ENCODE results near the gene VAT1. TPM values are rescaled to one million over a fixed set of nuclear protein-coding genes. Genes with fewer than 3 reads are reported as not detected.
"Not testable (repeated sequence)": the region's sequence is repeated elsewhere in the genome, so short reads cannot be mapped to it uniquely, and the experiment has no call there.

VAT1 gene
- total and polyA plus RNA-seq, 12 donors, result 48.5 to 99.2 (median 66.0) TPM

DNA sequence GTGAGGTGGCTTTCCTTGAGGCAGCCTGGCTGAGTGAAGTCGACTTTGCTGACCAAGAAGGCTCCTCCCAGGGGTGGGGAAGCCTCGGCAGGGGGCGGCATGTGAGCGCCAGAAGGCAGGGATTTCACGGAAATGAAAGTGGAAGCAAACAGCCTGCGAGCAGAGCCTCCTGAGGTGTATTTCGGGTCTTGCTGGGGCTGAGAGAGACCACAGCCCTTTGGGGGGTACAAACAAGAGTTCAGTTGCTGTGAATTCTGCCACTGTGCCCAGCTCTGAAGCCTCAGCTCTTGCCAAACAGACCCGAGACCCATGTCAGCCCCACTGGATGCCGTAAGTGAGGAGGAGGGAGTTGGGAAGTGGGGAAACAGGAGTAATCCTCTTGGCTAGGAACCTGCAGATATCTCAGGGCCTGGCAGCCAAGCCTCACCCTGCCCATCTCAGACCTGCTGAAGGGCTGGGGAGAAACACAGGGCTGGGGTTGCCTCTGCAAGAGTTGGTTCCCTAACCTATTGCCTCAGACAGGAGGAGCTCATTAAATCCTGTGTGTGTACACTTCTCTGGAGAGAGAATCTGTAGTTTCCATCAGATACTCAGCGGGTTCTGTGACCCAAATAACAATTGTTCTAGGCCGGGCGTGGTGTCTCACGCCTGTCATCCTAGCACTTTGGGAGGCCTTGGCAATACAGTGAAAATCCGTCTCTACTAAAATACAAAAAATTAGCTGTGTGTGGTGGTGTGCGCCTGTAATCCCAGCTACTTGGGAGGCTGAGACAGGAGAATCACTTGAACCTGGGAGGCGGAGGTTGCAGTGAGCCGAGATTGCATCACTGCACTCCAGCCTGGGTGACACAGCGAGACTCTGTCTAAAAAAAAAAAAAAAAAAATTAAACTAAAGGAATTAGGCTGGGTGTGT lies 15.3 kb downstream of the VAT1 start, which contains the start of gene IFI35:
IFI35 (plus strand) TSS at position 146 of the 913 bp plus-strand sequence; CDS start at position 310, 164 bp downstream.
- H3K27ac ChIP-seq, result peak within 1 kb of the TSS; percentile 68 to 96 (median 91)
- no peaks in the 10 kb centered on the region for H3K9me3 ChIP-seq
- peak within 1 kb of the TSS; percentile 43 to 83 (median 63) for H3K4me3 ChIP-seq
- 32 to 38% methylated on average over 18 of the region's 18 CpGs for WGBS, 2 donors
- no peaks in the 10 kb centered on the region for H3K27me3 ChIP-seq
- intact Hi-C loops (cut with DNase I), result no loop called here
- peak; percentile 82 to 89 for DNase-seq
- TF ChIP-seq, protein P1, sequence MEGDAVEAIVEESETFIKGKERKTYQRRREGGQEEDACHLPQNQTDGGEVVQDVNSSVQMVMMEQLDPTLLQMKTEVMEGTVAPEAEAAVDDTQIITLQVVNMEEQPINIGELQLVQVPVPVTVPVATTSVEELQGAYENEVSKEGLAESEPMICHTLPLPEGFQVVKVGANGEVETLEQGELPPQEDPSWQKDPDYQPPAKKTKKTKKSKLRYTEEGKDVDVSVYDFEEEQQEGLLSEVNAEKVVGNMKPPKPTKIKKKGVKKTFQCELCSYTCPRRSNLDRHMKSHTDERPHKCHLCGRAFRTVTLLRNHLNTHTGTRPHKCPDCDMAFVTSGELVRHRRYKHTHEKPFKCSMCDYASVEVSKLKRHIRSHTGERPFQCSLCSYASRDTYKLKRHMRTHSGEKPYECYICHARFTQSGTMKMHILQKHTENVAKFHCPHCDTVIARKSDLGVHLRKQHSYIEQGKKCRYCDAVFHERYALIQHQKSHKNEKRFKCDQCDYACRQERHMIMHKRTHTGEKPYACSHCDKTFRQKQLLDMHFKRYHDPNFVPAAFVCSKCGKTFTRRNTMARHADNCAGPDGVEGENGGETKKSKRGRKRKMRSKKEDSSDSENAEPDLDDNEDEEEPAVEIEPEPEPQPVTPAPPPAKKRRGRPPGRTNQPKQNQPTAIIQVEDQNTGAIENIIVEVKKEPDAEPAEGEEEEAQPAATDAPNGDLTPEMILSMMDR (IDR thresholded peaks at IDR 0.05), result peak in 8 of 9 donors; percentile 34 to 73 (median 56)
- H3K36me3 ChIP-seq, result peaks cover 0 to 46% (median 17%) of the 10 kb centered on the region in 9 donors
- peaks cover 4 to 59% (median 45%) of the 10 kb centered on the region in 9 donors for H3K4me1 ChIP-seq
- ATAC-seq, result peak; percentile 72 to 95 (median 91)

DNA sequence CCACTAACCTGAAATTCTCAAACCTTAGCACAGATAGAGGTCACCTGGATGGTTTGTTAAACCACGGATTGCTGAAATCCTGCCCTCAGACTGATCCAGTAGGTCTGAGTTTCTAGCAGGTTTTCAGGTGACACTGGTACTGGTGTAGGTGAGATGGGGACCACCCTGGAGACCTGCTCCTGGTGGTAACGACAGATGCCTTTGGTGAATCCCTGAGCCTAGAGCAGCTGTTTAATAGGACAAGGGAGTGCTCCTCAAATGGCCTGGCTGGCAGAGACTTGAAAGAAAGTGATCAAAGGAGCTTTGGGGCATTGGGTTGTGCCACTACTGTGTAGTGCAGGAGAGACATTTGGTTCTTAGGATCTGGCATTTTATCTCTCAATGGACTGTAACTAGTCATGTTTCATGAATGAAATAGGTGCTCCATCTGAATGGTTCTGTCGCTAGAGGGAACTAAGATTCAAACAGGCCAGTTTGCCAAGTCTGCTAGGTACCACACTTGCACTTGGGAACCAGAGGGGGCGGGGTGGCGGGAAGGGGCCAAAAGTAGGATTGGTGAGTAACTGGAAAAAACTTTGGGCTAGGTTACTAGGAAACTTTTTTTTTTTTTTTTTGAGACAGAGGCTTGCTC lies 18.5 kb downstream of the VAT1 start:
- Histone ChIP-seq H3K4me3 (no peak overlapping the region), H3K27me3 (no peaks in the 10 kb centered on the region), H3K9me3 (no peaks in the 10 kb centered on the region), H3K36me3 (peaks cover 0 to 59% (median 38%) of the 10 kb centered on the region in 9 donors), H3K4me1 (peaks cover 5 to 63% (median 31%) of the 10 kb centered on the region in 9 donors), H3K27ac (no peak overlapping the region)
- 80 to 85% methylated on average over 5 of the region's 5 CpGs for WGBS, 2 donors
- DNase-seq, result no peak
- intact Hi-C loops (cut with DNase I), result no loop called here
- peak in 1 of 8 donors; percentile 14 for ATAC-seq
- TF ChIP-seq, protein P1 (IDR thresholded peaks at IDR 0.05), result no peak

DNA sequence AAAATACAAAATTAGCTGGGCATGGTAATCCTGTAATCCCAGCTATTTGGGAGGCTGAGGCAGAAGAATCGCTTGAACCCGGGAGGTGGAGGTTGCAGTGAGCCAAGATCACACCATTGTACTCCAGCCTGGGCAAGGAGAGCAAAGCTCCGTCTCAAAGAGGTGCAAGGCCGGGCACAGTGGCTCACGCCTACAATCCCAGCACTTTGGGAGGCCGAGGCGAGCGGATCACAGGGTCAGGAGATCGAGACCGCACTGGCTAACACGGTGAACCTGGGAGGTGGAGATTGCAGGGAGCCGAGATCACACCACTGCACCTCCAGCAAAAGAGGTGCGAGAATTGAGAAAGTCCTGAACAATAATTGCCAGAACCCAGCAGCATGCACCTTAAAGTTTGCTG lies 21.3 kb downstream of the VAT1 start:
- Histone ChIP-seq H3K36me3 (peaks cover 0 to 59% (median 38%) of the 10 kb centered on the region in 9 donors), H3K4me1 (peaks cover 5 to 45% (median 22%) of the 10 kb centered on the region in 9 donors), H3K27ac (peak overlapping the region in 2 of 10 donors; percentile 9 to 34)
- intact Hi-C loops (cut with DNase I); H3K4me3 ChIP-seq; DNase-seq; ATAC-seq; H3K27me3 ChIP-seq; H3K9me3 ChIP-seq: not testable (repeated sequence)
- WGBS, 2 donors, result 93 to 94% methylated on average over 13 of the region's 13 CpGs

DNA sequence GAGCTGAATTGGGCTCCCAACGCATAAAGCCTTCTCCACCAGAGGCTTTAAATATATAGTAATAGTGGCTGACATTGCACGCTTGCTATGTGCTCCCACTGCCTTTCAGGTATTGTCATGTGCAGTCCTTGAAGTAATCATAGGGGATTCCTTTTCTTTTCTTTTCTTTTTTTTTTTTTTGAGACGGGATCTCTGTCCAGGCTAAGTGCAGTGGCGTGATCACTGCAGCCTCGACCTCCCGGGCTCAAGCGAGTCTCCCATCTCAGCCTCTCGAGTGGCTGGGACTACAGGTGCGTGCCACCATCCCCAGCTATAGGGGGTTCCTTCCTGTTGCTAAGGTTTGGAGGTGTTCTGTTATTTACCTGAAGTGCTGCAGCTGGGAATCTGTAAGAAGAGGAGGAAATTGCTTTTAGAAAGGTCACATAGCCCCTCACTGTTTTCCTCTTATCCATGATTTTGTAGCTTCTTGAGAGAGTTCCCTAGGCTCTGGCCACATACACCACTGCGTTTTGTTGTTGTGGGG lies 23.1 kb downstream of the VAT1 start:
- H3K27me3 ChIP-seq, result no peaks in the 10 kb centered on the region
- peaks cover 0 to 61% (median 38%) of the 10 kb centered on the region in 9 donors for H3K36me3 ChIP-seq
- H3K9me3 ChIP-seq, result no peaks in the 10 kb centered on the region
- ATAC-seq (no peak), DNase-seq (no peak)
- peak overlapping the region; percentile 69 to 94 (median 84) for H3K4me3 ChIP-seq
- peaks cover 5 to 45% (median 22%) of the 10 kb centered on the region in 9 donors for H3K4me1 ChIP-seq
- intact Hi-C loops (cut with DNase I), result loop anchor here in 3 of 10 donors (2.0 to 5.0 kb wide), 3 partner anchors 18 to 172 kb away; partner anchors contain the start of genes NBR1 (in 1 of the 3), PSME3 (in 1 of the 3), PTGES3L (in 1 of the 3) and RUNDC1 (in 1 of the 3)
- TF ChIP-seq, protein P1 (IDR thresholded peaks at IDR 0.05), result no peak
- WGBS, 2 donors, result 10 to 11% methylated on average over 10 of the region's 10 CpGs
- H3K27ac ChIP-seq, result peak overlapping the region in 9 of 10 donors; percentile 80 to 96 (median 89)
